GM21576 (cell line): ENCODE data around the gene CDH23.
A peak's percentile ranks its signal among the peaks of the same experiment; 100 is the strongest.

Experiments
- ATAC-seq: cut with Tn5 transposase; IDR thresholded peaks from one replicate; pipeline ENCODE4 v1.9.1; 2021; ENCODE audit warnings: mild to moderate bottlenecking, moderate library complexity; ENCODE audit not compliant: unreplicated experiment

CDH23 gene

GRCh38 chr10:71746344-71747037 lies 349.8 kb downstream of the CDH23 start:
- ATAC-seq, result no peak

GRCh38 chr10:71747039-71747531 lies 350.4 kb downstream of the CDH23 start:
- ATAC-seq, result no peak

DNA sequence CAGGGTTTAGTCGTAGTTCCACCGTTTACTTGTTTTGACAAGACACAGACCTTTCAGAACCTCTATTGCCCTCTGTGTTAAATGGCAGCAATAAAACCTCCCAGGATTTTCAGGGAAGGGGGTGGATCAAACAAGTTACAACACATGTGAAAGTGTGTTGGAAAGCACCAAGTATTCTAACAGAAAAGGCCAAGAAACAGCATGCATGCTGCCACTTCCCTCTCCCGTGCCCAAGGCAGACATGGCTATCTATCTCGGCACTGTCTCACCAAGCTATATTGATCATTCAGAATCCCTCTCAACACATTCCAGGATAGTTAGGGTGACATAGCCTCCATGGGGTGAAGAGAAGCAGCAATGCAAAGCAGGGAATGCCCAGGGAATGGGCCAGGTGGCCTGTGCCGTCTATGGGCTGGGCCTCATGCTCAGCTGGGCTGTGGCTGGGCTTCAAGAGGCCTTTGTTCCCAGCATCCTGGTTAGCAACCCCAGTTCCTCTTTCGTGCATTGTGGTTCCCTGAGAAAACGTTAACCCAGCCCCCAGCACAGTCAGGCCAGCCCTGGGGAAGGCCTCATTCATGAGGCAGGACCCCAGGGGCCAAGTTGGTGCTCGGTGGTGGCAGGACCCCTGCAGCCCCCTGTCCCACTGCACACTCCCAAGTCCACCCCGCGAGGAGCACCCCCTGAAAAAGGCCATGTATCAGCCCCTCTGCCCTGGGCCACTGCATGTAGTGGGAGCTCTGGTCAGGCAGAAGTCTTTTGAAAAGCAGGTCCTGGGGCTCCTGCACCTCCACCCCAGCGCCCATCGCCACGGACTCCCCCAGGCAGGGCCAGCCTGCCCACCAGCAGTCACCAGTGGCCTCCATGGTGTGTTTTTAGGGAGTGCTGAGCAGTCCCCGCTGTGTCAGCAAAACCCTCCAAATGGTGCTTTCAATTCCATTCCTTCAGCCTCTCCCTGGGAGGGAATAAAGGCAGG lies 351.1 kb downstream of the CDH23 start:
- ATAC-seq, result no peak

DNA sequence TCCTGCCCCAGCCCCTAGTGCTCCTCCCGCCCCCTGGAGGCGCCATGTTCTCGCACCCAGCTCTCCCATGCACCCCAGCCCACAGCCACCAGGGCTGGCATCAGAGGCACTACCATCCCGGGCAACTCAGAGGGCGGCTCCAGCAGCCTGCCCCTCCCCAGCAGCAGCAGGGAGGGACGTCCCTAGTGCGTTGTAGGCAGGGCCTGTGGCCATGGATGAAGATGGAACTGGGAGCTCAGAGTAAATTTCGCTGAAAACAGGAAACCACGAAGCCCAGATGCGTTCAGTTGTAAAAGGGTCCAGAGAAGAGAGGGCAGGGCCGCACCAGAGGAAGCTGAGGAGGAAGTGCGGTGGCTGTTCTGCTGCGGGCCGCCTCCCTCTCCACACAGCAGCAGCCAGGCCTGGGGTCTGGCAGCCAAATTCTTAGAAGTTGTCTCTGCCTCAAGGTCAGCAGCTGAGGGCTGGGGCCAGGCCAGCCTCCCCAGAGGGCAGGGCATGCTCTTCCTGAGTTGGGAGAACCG lies 352.0 kb downstream of the CDH23 start:
- ATAC-seq, result peak; percentile 48

DNA sequence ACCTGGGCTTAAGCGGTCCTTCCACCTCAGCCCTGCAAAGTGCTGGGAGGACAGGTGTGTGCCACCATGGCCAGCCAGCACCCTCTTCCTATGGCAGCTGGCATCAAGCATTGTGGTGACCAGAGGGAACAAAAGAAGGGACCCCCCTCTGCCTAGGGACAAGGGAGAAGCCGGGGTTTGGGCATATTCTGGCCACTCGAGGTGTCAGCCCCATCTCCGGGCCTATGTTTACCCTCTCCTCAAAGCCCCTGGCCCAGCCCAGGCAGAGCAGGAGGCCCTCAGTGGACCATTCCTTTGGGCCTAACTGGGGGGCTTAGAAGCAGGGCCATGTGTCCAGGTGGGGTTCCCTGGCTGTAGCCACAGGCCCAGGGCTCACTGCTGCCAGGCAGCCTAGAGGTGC lies 352.7 kb downstream of the CDH23 start:
- no peak for ATAC-seq

- ATAC-seq, result no peak
Measured at GRCh38 chr10:71750124-71750841, 353.6 kb downstream of the CDH23 start.

- no peak for ATAC-seq
Measured at GRCh38 chr10:71750986-71751385, 354.3 kb downstream of the CDH23 start.

GRCh38 chr10:71751515-71752224 lies 354.9 kb downstream of the CDH23 start:
- no peak for ATAC-seq

GRCh38 chr10:71752391-71753090 lies 355.8 kb downstream of the CDH23 start:
- ATAC-seq, result no peak

DNA sequence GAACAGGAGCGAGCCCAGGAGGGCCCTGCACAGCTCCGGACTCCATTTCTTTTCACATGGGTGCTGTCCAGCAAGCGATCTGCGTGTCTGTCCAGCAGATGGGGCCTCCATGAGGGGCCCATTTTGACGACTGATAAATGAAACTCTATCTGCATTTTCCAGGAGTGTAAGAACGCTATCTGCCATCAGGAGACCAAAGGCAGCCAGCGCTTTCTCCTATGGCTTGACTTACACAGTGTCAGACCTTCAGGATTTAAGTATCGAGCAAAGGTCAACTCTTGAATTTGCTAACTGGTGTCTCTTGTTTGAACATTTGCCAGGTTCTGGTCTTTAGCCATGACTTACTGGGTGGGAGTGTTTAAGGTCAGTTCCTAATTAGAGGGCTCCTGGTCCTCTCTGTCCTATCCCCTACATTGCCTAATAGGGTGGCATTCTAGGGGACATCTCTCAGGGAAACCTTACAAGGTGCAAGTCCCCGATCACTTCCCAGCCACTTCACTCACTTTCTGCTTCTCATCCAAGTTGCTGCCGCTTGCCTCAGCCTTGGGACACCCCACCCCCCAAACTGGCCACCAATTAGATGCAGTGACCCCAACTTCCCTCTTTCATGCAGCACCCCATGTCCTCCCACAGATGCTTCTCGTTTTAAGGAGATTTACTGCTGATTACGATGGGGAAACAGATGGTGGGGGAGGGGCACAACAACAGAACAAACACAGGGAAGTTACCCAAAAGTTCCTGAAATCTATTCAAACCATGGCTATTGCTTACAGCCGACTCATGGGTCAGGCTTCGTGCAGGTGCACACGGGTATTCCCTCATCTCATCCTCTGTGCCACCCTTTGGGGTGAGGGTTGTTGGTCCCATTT lies 356.6 kb downstream of the CDH23 start:
- no peak for ATAC-seq

- no peak for ATAC-seq
Measured at GRCh38 chr10:71753960-71754505, 357.3 kb downstream of the CDH23 start.

- no peak for ATAC-seq
Measured at GRCh38 chr10:71754562-71754961, 357.8 kb downstream of the CDH23 start.

- ATAC-seq, result no peak
Measured at GRCh38 chr10:71755179-71755879, 358.6 kb downstream of the CDH23 start.

DNA sequence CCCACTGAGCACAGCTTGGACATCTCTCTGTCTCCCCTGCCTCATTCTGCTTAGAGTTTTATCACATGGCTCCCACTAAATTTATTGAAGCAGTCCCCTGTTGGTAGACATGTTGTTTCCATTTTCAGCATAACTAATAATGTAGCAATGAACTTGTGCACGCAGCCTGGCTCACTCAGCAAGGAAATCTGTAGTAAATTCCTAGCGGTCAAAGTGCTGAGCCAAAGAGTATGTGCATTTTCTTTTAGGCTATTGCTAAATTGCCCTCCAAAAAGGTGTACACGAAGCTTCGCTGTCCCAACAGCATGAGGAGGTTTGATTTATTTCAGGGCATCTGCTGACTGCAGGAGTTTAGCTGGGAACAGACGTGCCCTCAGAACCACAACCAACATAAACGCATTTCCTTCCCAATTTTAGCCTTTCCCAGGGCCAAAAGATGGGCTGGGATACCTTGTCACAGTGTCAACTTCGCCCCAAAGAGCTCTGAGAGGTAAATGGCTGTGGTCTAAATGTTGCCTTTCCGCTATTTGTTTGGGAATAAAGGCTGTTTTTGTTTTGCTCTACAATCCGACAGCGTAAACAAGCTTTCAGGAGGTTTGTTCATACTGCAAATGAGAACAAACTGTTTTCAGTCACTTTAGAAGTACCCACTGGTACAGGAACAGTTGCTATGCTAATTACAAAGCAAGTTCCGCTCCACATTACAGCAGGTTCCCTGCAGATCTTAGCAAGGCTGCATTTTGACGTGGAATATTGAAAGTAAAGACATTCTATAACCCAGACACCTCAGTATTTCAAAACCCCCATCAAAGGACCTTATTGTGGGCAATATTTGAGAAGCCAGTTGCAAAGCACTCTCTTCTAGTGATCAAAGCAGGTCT lies 359.8 kb downstream of the CDH23 start:
- ATAC-seq, result no peak

DNA sequence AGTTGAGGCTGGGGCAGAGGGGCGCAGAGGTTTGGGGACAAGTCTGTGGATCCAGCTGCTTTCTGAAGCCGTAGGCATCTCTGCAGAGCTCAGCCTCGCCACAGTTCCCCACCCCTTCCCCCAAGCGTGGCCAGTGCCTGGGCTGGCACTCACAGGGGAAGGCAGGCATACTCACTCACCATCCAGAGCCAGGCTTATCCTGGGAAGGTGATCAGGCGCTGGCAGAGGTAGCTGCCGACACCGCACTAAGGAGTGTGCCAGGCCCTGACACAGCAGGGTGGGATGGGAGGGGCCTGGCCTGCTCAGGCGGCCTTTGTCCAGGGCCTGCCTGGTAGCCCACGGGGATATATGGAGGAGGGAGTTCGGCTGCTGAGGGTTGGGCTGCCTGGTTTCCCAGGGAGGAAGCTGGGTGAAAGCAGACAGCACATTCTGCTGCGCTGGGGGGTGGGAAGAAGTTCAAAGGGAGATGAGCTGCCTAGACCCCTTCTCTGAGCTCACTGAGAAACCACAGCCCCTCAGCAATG lies 360.7 kb downstream of the CDH23 start:
- no peak for ATAC-seq

- no peak for ATAC-seq
Measured at GRCh38 chr10:71761105-71761511, 364.4 kb downstream of the CDH23 start.
